Measurements from ENCODE around the gene PCP4L1.

Gene PCP4L1

DNA sequence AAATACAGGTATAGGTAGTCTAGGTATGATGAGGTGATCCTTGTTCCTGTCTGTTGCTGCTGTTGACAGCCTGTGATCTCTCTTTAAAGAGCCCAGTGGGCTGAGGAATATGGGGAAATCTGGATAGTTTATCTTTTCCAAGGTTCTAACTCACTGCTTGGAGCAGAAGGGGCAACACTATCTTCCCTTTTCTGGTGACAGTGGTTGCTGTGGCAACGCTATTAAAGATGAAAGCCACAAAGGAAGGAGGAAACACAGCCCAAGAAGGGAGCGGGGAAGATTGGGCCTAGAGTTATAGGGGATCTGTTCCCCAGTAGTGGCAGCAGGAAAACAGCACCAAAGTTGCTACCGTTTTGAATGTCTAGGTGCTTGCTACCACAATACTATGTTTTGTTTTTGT lies 8.8 kb downstream of the PCP4L1 start:
- no peak for DNase-seq (ENCODE audit: low read depth)

DNA sequence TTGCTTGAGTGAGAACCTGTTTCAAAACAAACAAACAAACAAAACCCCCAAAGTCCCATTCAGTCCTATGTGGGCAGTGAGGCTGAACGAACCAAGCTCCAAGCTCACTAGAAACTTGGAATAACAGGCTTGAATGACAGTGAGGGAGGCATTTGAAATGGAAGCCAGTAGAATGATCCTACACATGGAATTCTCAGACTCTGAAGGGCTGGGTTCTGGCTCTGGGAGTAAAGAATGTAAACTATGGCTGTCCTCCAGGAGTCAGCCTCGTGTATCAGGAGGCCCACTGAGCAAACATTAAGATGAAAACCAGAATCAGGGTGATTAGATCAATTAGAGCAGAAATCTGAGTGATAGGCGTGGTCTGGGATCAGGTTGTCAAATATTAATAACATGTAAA lies 14.9 kb downstream of the PCP4L1 start:
- no peak for DNase-seq (ENCODE audit: low read depth)

DNA sequence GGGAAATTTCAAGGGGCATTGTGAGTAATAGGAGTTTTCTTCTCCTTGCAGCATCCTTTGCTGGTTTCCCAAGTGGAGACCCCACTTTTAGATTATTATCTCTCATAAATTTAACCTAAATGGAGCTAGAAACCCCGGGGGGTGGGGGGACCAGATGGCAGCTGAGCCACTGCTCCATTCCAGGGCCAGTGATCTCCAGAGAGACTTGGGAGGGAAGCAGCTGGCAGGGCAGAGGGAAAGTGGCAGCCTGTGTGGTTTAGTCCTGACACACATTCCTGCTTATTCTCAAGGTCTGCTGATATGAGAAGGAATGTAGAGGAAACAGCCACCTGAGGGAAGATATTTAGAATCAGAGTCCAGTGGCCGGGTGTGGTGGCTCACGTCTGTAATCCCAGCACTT lies 16.3 kb downstream of the PCP4L1 start:
- no peak for DNase-seq (ENCODE audit: low read depth)

DNA sequence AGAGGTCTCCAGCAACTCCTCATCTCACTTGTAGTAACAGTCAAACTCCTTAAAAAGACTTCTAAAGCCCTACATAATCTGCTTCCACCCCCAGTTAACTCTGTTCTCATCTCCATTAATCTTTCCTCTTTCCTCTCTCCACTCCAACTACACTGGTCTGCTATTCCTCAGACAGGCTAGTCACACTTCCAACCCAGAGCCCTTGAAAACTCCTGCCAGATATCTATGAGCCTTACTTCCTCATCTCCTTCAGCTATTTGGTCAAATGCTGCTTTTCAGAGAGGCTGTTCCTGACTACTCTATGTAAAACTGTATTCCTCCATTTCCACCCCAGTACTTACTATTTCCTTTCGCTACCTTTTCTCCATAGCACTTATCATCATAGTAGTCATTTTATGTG lies 24.4 kb downstream of the PCP4L1 start:
- DNase-seq (ENCODE audit: low read depth): no peak

DNA sequence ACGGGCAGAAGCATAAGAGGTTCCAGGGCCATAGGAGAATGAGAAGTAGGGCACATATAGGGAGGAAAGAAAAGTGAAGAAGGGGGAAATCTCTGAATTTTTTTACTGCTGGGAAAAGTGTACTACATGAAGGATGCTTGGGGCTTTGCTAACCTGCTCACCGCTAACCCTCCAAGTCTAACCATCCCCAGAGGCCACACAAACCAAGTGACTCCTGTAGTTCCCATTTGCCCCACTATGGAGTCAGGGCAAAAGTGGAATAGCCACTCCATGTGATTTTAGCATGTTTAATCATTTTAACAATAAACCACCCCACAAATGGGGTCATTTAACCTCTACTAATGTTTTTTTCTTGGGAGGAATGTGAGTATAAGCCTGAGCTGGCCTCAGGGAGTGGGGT lies 26.6 kb downstream of the PCP4L1 start:
- DNase-seq (ENCODE audit: low read depth): no peak

DNA sequence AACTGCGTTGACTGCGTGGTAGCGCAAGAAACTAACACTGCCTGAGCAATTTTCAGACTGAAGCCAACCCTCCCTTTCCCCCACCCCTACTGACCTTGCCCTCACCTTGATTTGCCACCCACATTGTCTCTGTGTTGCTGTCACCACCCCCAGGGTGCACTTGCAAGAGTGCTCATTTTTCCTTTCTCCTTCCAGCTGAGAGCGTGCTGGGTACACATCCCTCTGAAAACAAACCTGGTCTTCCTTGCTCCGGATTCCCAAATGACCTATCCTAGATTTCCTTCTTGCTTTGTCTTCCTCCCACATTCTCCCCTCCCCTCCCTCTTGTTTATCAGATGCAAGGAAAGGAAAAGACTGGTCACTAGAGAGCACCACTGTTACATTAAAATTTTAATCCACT lies 27.0 kb downstream of the PCP4L1 start:
- DNase-seq (ENCODE audit: low read depth): no peak

DNA sequence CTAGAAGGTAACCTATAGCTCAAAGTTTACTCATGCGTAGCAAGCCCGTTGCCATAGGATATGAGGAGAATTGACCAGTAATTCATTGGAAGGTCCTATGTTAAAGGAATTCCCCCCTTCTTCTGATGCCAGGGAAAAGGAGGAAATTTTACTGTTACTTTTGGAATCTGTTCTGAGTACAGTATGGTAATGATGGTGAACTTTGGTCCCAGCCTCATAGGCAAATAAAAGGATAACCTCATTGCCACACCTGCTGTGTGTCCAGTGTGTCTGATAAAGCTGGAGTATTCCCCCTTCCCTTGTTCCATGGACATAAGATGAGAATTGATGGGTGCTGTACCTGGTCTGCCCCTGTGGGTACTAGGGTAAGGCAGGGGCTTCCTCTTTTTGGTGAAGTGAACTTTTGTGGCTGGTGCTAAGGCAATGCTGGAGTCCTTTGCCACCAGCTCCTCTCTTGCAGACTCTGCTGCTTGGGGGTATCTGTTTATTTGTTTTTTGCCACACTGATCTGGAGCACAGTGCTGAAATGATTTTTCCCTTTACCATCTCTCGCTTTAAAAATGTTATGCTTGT lies 29.0 kb downstream of the PCP4L1 start:
- DNase-seq (ENCODE audit: low read depth): no peak

DNA sequence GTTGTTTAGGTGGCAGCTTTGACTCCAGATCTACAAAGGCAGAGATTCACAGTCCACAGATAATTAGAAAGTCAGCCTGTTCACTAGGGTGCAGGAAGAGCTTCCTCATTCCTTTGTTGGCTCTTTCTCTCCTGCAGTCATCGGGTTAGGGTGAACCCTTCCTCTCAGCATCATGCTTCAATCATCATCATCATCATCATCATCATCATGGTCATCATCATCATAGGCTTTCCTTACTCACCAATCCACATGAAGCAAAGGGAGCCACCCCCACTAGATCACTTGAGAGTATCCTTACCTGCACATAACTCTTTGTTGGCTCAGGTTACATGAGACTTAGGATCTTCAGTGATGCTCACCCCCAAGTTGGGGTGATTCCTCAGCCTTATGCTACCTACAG lies 32.2 kb downstream of the PCP4L1 start:
- no peak for DNase-seq (ENCODE audit: low read depth)

DNA sequence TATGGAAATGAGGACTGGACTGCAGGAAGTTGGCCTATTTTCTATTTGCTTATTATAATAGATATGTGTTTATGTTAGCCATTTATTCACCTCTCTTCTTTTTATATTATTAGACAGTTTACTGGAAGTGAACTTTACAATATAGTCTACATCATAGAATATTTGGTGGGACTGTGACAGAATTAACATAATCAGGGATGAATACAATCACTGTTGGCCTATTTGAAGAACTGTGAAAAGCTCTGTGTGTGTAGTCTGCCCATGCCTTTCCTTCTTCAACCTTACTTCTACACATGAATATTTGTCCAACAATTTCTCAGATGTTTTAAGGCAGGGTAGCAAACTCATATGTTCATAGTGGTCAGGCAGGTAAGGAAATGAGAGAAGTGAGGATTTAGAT lies 38.9 kb downstream of the PCP4L1 start:
- no peak for DNase-seq (ENCODE audit: low read depth)

DNA sequence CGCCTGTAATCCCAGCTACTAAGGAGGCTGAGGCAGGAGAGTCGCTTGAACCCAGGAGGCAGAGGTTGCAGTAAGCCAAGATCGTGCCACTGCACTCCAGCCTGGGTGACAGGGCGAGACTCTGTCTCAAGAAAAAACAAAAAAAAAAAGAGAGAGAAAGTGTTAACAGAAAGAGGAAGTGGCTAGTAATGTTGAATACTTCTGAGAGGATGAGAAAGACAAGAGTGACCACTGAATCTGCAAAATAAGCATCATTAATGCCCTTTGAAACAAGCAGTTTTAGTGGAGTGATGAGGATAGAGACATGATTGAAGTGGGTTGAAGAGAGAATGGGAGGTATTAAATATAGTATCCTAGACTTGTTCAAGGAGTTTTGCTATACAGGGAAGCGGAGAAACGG lies 39.6 kb downstream of the PCP4L1 start:
- DNase-seq (ENCODE audit: low read depth): no peak

DNA sequence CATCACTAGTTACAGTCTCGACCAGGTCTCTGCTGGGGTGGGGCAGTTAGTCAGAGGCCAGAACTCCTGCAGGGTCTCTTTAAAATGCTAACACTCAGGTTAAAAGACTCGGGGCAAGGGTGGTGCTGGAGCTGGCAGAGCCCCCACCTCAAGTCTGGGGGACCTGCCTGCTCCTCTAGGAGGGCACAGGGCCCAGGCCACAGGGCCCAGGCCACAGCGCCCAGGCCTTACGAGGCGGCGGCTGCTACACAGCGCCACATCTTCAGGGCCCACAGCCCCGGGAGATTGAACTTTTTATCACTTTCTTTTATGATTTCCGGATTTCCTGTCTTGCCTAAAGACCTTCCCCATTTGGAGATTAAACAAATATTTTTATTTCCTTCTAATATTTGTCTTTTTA lies 40.8 kb downstream of the PCP4L1 start:
- DNase-seq (ENCODE audit: low read depth): no peak

DNA sequence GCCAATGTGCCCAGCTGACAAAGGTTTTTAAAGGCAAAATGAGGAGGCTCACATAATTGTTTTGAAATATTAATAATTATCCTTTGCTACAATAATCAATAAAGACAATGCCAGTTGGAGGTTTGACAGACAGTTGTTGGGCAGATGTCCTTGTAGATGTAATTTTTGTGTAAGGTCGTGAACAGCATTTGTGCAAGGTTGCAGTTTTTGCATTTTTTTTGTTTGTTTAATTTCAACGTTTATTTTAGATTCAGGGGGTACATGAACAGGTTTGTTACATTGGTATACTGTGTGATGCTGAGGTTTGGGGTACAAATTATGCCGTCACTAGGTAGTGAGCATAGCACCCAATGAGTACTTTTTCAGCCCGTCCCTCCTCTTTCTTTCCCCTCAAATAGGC lies 41.9 kb downstream of the PCP4L1 start:
- no peak for DNase-seq (ENCODE audit: low read depth)

DNA sequence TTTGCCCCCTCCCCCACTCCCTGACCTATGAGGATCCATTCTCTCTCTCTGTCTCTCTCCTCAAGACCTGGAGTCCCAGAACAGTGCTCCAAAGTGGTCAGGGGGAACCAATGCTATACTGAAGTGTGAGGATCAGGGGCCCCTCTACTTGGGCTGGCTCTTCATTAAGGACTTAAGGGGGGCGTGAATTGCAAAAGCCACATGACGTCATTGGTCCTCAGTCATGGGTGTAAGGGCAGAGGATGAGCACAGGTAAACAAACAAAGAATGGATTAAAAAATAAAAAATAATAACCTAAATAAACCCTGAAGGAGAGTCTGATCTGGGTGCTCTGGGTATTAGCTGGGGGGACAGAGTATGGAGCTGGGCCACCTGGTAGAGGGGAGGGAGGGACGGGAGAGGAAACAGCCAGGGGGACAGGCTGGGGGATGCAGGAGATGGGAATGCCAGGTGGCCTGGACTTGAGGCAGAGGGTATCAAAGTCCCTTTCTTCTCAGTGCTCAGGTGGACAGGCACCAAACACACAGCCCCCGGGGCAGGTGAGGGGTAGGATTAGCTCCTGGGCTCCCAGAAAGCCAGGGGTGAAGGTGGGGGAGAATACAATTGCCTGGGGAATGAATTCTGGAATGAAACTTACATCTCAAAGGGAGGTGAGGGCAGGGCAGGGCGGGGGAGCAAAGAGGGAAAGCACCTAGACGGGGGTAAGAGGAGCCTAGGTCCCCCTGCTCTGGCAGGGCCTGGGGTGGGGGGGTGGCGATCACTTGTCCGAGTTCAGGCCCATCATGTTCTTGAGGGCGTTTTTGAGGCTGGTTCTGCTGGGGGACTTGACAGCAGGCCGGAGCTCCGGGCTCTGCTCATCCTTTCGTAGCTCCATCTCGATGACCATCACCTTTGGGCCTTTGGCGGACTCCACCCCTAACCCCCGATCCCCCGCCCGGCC lies 46.7 kb downstream of the PCP4L1 start:
- no peak for DNase-seq (ENCODE audit: low read depth)

DNA sequence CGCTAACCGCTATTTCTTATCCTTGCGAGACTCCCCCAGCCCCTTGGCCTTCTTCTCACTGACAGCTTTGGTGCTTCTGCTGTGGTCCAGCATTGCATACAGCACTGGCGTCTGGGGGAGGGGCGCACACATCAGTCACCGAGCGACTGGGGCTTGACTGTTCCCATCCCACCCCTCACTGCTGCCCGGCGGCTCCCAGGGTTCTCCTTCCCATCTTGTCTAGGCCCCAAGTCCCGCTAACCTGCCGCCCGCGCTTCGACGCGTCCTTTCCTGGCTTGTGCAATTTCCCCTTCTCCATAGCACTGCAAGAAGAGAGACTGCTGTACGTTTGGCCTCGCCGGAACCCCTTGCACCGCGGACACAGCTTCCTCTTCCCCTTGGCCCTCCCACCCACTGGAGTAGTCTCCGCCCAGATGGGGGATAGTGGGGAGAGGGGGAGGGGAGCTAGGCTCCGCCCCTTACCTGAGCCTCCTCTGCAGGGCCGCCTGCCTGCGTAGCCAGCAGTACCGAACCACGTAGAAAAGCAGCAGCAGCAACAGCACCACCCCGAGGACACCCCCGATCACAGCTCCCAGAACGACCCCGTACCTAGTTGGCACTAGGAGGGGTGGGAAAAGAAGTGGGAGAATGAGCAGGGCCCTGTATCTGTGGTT lies 47.4 kb downstream of the PCP4L1 start:
- DNase-seq (ENCODE audit: low read depth): no peak

DNA sequence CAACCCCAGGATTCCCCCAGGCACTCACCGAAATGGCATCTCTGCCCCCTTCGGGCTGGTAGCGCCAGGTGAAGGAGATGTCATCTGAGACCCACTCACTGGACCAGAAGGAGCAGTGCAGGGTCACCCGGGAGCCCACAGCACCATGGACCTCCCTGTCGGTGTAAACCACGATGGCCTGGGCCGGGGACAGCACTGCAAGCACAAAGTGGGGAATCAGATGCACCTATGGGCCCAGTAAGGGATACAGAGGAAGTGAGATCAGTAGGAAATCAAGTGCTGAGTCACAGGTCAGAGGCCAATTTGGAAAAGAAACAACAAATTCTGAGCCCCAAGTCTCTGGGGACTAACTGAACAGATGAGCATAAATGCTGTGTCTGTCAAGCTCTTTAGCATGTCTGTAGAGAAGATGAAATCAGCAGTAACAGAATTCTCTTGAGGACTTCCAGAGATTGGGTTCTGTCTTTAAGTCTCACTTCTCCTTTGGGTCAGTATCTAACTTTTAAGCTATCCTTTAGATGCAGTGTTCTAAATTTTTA lies 48.8 kb downstream of the PCP4L1 start:
- peak; percentile 24 for DNase-seq (ENCODE audit: low read depth)

DNA sequence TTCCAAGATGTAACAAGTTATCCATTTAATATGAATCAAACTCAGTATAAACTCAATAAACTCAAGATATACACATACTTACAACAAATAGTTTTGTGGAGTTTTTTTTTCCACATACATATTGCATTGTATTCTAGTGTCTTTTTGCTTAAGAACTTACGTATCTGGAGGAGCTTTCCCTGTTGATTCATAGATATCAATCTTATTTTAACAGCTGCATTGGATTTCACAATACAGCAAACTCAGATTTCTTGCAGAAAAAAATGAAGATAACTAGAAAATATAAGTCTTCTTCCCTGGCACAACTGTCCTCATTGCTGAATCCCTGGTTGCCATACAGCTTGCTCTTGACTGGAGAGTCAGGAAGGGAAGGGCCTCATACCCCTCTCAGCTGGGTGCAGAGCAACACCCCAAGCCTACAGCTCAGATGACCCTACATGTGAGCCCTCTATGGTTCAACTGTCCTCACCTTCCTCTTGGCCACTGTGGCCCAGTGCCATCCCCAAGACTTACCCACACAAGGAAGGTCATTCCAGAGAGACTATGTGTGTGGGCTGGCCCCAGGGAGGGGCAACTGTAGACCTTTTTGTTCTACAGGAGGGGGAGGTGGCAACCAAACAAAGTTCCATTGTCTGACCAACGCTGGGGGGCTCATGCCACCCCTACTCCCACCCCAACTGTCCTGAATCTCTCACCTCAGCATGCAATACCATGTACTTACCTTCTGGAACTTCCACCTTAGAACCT lies 49.5 kb downstream of the PCP4L1 start:
- DNase-seq (ENCODE audit: low read depth): no peak

DNA sequence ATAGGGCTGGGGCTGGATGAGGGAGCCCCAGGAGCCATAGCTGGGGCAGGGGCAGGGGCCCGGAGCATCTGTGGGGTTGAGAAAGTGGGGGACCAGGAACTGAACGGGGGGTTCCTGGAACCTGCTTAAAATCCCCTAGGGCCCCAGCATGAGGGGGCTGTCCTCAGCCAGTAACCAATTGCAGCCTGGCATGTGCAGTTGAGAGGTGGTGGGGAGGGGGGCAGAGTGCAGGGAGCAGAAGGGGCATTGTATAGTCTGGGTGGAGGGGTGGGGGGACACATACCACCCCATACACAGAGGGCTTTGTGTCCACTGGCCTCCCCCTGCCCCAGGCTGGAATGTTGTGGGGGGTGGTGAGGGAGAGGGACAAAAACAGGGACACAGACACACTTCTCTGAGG lies 51.3 kb downstream of the PCP4L1 start, which contains the start of gene MPZ:
TSS of gene MPZ (minus strand) at position 101 of the 400 bp plus-strand sequence. CDS start at position 38, 63 bp downstream.
- DNase-seq (ENCODE audit: low read depth): no peak

DNA sequence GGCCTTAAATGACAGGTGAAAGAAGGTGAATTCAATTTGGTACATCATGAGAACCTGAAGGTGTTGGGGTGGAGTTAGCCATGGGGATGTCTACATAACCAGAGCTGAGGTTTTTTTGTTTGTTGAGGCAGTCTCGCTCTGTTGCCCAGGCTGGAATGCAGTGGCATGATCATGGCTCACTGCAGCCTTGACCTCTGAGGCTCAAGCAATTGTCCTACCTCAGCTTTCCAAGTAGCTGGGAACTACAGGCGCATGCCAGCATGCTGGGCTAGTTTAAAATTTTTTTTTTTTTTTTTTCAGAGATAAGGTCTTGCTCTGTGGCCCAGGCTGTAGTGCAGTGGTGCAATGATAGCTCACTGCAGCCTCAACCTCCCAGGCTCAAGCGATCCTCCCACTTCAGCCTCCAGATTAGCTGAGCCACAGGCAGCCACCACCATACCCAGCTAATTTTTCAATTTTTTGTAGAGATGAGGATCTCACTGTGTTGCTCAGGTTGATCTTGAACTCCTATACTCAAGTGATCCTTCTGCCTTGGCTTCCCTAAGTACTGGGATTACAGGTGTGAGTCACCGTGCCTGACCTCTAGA lies 53.1 kb downstream of the PCP4L1 start:
- no peak for DNase-seq (ENCODE audit: low read depth)

DNA sequence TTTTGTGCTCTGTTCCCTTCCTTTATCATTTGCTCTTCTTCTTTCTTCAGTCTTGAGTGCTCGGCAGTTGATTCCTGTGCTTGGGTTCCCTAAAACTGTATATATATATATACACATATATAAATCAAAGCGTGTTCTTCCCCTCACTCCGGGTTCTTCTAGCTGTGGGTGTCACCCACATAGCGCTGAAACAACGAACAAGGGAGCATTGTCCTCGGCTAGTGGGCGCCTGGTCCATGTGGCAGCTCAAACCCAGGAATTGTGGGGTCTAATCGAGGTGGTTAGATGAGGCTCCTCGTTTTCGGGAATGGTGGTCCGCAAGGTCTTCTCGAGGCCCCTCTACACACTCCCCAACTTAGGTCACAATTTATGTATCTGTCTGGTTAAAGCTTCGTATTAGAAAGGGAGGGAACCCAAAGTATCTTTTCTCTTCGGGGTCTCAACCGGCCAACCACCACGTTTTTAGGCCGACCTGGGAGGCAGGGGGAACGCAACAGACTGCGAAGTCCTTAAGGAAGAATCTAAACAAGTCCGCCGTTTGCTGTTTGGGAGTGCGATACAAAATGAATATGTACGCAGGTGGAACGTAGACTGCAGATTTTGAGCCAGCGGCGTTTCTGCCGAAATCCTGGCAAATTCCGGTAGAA lies 55.1 kb downstream of the PCP4L1 start:
- no peak for DNase-seq (ENCODE audit: low read depth)

DNA sequence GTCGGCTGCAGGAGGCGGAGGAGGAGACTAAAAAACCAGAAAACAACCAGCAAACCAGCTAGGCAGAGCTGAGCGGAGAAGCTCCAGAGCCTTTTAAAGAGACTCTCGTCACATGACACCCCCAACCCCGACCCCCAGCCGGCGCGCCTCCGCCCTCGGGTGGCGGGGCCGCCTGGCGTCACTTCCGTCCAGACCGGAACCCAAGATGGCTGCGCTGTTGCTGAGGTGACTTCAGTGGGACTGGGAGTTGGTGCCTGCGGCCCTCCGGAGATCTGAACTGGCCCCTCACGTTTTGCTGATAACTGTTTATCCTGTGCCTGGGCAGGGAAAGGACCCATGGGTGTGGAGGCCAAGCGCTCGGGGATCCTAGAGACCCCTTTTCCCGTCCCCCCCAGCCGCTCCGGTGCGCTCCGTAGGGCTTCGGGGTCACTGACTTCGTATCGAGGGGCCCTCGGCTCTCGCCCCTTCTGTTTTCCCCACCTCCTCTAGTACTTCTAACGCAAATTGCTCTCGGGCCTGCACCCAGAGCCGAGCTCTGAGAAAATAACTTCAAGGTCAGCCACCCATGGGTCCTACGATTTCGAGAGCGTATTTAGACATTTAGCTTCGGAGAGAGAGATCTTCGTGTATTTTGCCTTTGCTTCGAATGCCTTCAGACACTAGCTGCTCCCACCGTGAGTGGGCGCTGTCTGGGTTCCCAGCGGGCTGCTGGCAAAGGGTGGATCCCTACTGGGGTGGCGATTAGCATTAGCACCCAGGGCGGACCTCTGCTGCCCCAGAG lies 55.8 kb downstream of the PCP4L1 start, which contains the start of gene SDHC:
TSS of gene SDHC (plus strand) at position 181 of the 781 bp plus-strand sequence. CDS start at position 206, 25 bp downstream.
- DNase-seq (ENCODE audit: low read depth): peak; percentile 73

Data from GM04504 (cell line).